ENCODE measurements around the gene SDHAF4. TPM values are rescaled to one million over a fixed set of nuclear protein-coding genes. Genes with fewer than 3 reads are reported as not detected.

The SDHAF4 gene
- total and polyA plus RNA-seq, 2 donors (not counting 3 experiments of a cell fraction or from before 2014, with no cell fraction given): 3.6 to 8.6 TPM

GRCh38 chr6:70575899-70576495 is 9.3 kb downstream of the SDHAF4 start:
- Histone ChIP-seq H4K20me1 (replicated peaks; ENCODE audit: control insufficient read depth, extremely low read depth, insufficient read depth, low read length) (no peaks in the 10 kb centered on the region), H3K79me2 (ENCODE audit: control insufficient read depth, insufficient read depth, low read length) (no peaks in the 10 kb centered on the region), H3K9ac (replicated peaks; ENCODE audit: extremely low read depth, insufficient read depth, low read length) (no peak overlapping the region), H3K36me3 (ENCODE audit: control insufficient read depth in 2 of 2, extremely low read depth in 1 of 2, insufficient read depth in 2 of 2, low read length in 2 of 2) (no peaks in the 10 kb centered on the region), H3K27ac (ENCODE audit: insufficient read depth, low read depth, low read length) (no peak overlapping the region), H3K9me1 (replicated peaks; ENCODE audit: control insufficient read depth, extremely low read depth, insufficient read depth, low read length) (no peaks in the 10 kb centered on the region), H2AFZ (ENCODE audit: low read depth, low read length) (no peak overlapping the region), H3K4me2 (ENCODE audit: insufficient read depth, low read length) (no peak overlapping the region), H3K9me3 (replicated peaks; ENCODE audit: control insufficient read depth, insufficient read depth, low read length) (no peaks in the 10 kb centered on the region), H3K4me3 (replicated peaks in 1 of 3; ENCODE audit: insufficient read depth in 1 of 3, low read depth in 1 of 3, low read length in 3 of 3) (no peak overlapping the region), H3K27me3 (ENCODE audit: control insufficient read depth in 2 of 2, insufficient read depth in 2 of 2, low read length in 2 of 2) (no peaks in the 10 kb centered on the region), H3K4me1 (ENCODE audit: control insufficient read depth, extremely low read depth, insufficient read depth, low read length) (no peaks in the 10 kb centered on the region)
- intact Hi-C loops (cut with micrococcal nuclease) (no loop called here), dilution Hi-C loops (cut with MboI; ENCODE audit: extremely low pct_ligation_motif_present, low sequenced_read_pairs) (no loop called here)
- no TSS peak for BruUV-seq (replicated peaks)
- no peak for DNase-seq (ENCODE audit: low read depth, low spot score)
- POLR2A ChIA-PET: no interaction called here
- TF ChIP-seq MAX (IDR thresholded peaks at IDR 0.05; ENCODE audit: insufficient read depth, insufficient read length) (no peak), POLR2A (IDR thresholded peaks at IDR 0.05; ENCODE audit: low read depth, low read length) (no peak)
- no peak for FAIRE-seq
- CTCF ChIA-PET: interaction anchor here (0.9 kb wide), 1 partner anchor 111 kb away, joined by 3 read pairs; no protein-coding TSS in a partner anchor

GRCh38 chr6:70586114-70586513 is 19.4 kb downstream of the SDHAF4 start:
- Histone ChIP-seq H3K4me3 (replicated peaks in 1 of 3; ENCODE audit: insufficient read depth in 1 of 3, low read depth in 1 of 3, low read length in 3 of 3) (no peak overlapping the region), H3K9ac (replicated peaks; ENCODE audit: extremely low read depth, insufficient read depth, low read length) (no peak overlapping the region), H3K4me1 (ENCODE audit: control insufficient read depth, extremely low read depth, insufficient read depth, low read length) (no peaks in the 10 kb centered on the region), H3K27me3 (ENCODE audit: control insufficient read depth in 2 of 2, insufficient read depth in 2 of 2, low read length in 2 of 2) (no peaks in the 10 kb centered on the region), H3K27ac (ENCODE audit: insufficient read depth, low read depth, low read length) (no peak overlapping the region), H4K20me1 (replicated peaks; ENCODE audit: control insufficient read depth, extremely low read depth, insufficient read depth, low read length) (no peaks in the 10 kb centered on the region), H3K36me3 (ENCODE audit: control insufficient read depth in 2 of 2, extremely low read depth in 1 of 2, insufficient read depth in 2 of 2, low read length in 2 of 2) (peaks cover 0 to 2% of the 10 kb centered on the region in 2 experiments), H3K9me3 (replicated peaks; ENCODE audit: control insufficient read depth, insufficient read depth, low read length) (no peaks in the 10 kb centered on the region), H3K79me2 (ENCODE audit: control insufficient read depth, insufficient read depth, low read length) (no peaks in the 10 kb centered on the region), H3K9me1 (replicated peaks; ENCODE audit: control insufficient read depth, extremely low read depth, insufficient read depth, low read length) (no peaks in the 10 kb centered on the region), H3K4me2 (ENCODE audit: insufficient read depth, low read length) (no peak overlapping the region), H2AFZ (ENCODE audit: low read depth, low read length) (no peak overlapping the region)
- BruUV-seq (replicated peaks): no TSS peak
- dilution Hi-C loops (cut with MboI; ENCODE audit: extremely low pct_ligation_motif_present, low sequenced_read_pairs) (no loop called here), intact Hi-C loops (cut with micrococcal nuclease) (no loop called here)
- ChIA-PET POLR2A (no interaction called here), CTCF (interaction anchor here (0.6 kb wide), 1 partner anchor 63 kb away, joined by 3 read pairs; no protein-coding TSS in a partner anchor)
- DNase-seq (ENCODE audit: low read depth, low spot score) (no peak), FAIRE-seq (no peak)
- no peak for TF ChIP-seq POLR2A (IDR thresholded peaks at IDR 0.05; ENCODE audit: low read depth, low read length)
- no peak for TF ChIP-seq FOS (IDR thresholded peaks at IDR 0.05; ENCODE audit: borderline replicate concordance, insufficient read depth, low read length)
- no peak for TF ChIP-seq MYC (IDR thresholded peaks at IDR 0.05; ENCODE audit: low read depth, low read length)
- no peak for TF ChIP-seq POLR2AphosphoS5 (IDR thresholded peaks at IDR 0.05; ENCODE audit: insufficient read depth, low read depth, low read length)
- TF ChIP-seq GATA2 (IDR thresholded peaks at IDR 0.05; ENCODE audit: insufficient read depth, insufficient read length, low read depth, low read length): no peak
- TF ChIP-seq EZH2 (IDR thresholded peaks at IDR 0.05; ENCODE audit: borderline replicate concordance, low read depth, low read length, severe bottlenecking): no peak
- TF ChIP-seq JUN (IDR thresholded peaks at IDR 0.05; ENCODE audit: borderline replicate concordance, insufficient read depth, insufficient read length, low read depth): no peak
- TF ChIP-seq CTCF (IDR thresholded peaks at IDR 0.05; ENCODE audit: extremely low read depth in 1 of 2, insufficient read depth in 1 of 2, low read depth in 1 of 2, low read length in 2 of 2): no peak
- no peak for TF ChIP-seq MAX (IDR thresholded peaks at IDR 0.05; ENCODE audit: insufficient read depth, insufficient read length)

All from endothelial cell of umbilical vein (primary cell).